Amygdala (tissue), 56 donors: Measurements from ENCODE around the gene TCF4.
A peak's percentile ranks its signal among the peaks of the same experiment; 100 is the strongest.

Experiments
- DNase-seq, 56 donors: peaks; one replicate each; lab custom pipeline; 2025; lab: John Stamatoyannopoulos, UW

TCF4 gene

GRCh38 chr18:55252053-55252675, 335.8 kb downstream of the TCF4 start:
- DNase-seq = no peak

- DNase-seq = no peak
Measured at GRCh38 chr18:55251254-55251971, 336.6 kb downstream of the TCF4 start.

- no peak for DNase-seq
Measured at GRCh38 chr18:55250768-55251173, 337.2 kb downstream of the TCF4 start.

GRCh38 chr18:55249550-55249949, 338.4 kb downstream of the TCF4 start:
- DNase-seq = no peak

- DNase-seq = no peak
Measured at GRCh38 chr18:55248495-55248894, 339.5 kb downstream of the TCF4 start.

GRCh38 chr18:55247032-55247431, 341.0 kb downstream of the TCF4 start:
- no peak for DNase-seq

- DNase-seq = no peak
Measured at GRCh38 chr18:55246278-55246677, 341.7 kb downstream of the TCF4 start.

GRCh38 chr18:55245211-55245614, 342.8 kb downstream of the TCF4 start:
- DNase-seq = no peak

GRCh38 chr18:55244546-55244945, 343.4 kb downstream of the TCF4 start:
- DNase-seq = no peak

- no peak for DNase-seq
Measured at GRCh38 chr18:55243857-55244256, 344.1 kb downstream of the TCF4 start.

- DNase-seq = no peak
Measured at GRCh38 chr18:55243255-55243654, 344.7 kb downstream of the TCF4 start.

- DNase-seq = no peak
Measured at GRCh38 chr18:55240978-55241377, 347.0 kb downstream of the TCF4 start.

GRCh38 chr18:55239740-55240139, 348.3 kb downstream of the TCF4 start:
- no peak for DNase-seq

GRCh38 chr18:55237660-55238059, 350.3 kb downstream of the TCF4 start:
- peak in 2 of 56 donors; percentile 10 to 11 for DNase-seq

GRCh38 chr18:55236150-55236931, 351.7 kb downstream of the TCF4 start:
- DNase-seq = peak in 1 of 56 donors; percentile 20

GRCh38 chr18:55235094-55235461, 352.9 kb downstream of the TCF4 start:
- no peak for DNase-seq

GRCh38 chr18:55234366-55235093, 353.5 kb downstream of the TCF4 start:
- DNase-seq = peak in 55 of 56 donors; percentile 8 to 92 (median 59)

- DNase-seq = no peak
Measured at GRCh38 chr18:55233857-55234256, 354.1 kb downstream of the TCF4 start.

- DNase-seq = no peak
Measured at GRCh38 chr18:55232506-55232905, 355.5 kb downstream of the TCF4 start.

- DNase-seq = no peak
Measured at GRCh38 chr18:55229682-55230081, 358.3 kb downstream of the TCF4 start.

- DNase-seq = peak in 3 of 56 donors; percentile 4 to 46 (median 17)
Measured at GRCh38 chr18:55228707-55229106, 359.3 kb downstream of the TCF4 start.
